Ramos (cell line): ENCODE results near the gene CLIC5.

Experiments
- in situ Hi-C: fragments of 300-500 bp; cut with MboI; formaldehyde crosslinking; loops from one replicate; pipeline ENCODE4 v1.14.3; 2022; ENCODE audit warnings: low sequenced_read_pairs; ENCODE audit not compliant: unreplicated experiment

Gene CLIC5

GRCh38 chr6:46036911-46037310 is 21.3 kb upstream of the CLIC5 start:
- in situ Hi-C loops = no loop called here

GRCh38 chr6:46035242-46035641 is 19.6 kb upstream of the CLIC5 start:
- in situ Hi-C loops = no loop called here

GRCh38 chr6:46032110-46032998 is 16.7 kb upstream of the CLIC5 start:
- in situ Hi-C loops = no loop called here

- in situ Hi-C loops = no loop called here
Observed at GRCh38 chr6:46029602-46030001, 13.9 kb upstream of the CLIC5 start.

GRCh38 chr6:46026307-46026706 is 10.6 kb upstream of the CLIC5 start:
- in situ Hi-C loops = no loop called here

GRCh38 chr6:46025573-46025972 is 9.9 kb upstream of the CLIC5 start:
- in situ Hi-C loops = no loop called here

GRCh38 chr6:46024124-46024769 is 8.6 kb upstream of the CLIC5 start:
- in situ Hi-C loops = no loop called here

- in situ Hi-C loops = no loop called here
Observed at GRCh38 chr6:46023216-46023915, 7.7 kb upstream of the CLIC5 start.

GRCh38 chr6:46022106-46022948 is 6.7 kb upstream of the CLIC5 start:
- in situ Hi-C loops = no loop called here

- in situ Hi-C loops = no loop called here
Observed at GRCh38 chr6:46017726-46018125, 2.1 kb upstream of the CLIC5 start.

GRCh38 chr6:46016063-46016608 is 476 bp upstream of the CLIC5 start:
- in situ Hi-C loops = no loop called here

GRCh38 chr6:46014511-46015118 is 1.0 kb downstream of the CLIC5 start:
- in situ Hi-C loops = no loop called here

- in situ Hi-C loops = no loop called here
Observed at GRCh38 chr6:46014046-46014445, 1.6 kb downstream of the CLIC5 start.

- in situ Hi-C loops = no loop called here
Observed at GRCh38 chr6:46013639-46014038, 2.0 kb downstream of the CLIC5 start.

GRCh38 chr6:46012834-46013233 is 2.8 kb downstream of the CLIC5 start:
- in situ Hi-C loops = no loop called here

- in situ Hi-C loops = no loop called here
Observed at GRCh38 chr6:46011188-46012085, 4.2 kb downstream of the CLIC5 start.

- in situ Hi-C loops = no loop called here
Observed at GRCh38 chr6:46010771-46011170, 4.9 kb downstream of the CLIC5 start.

GRCh38 chr6:46010270-46010669 is 5.4 kb downstream of the CLIC5 start:
- in situ Hi-C loops = no loop called here

- in situ Hi-C loops = no loop called here
Observed at GRCh38 chr6:46002264-46002663, 13.4 kb downstream of the CLIC5 start.
